Immature natural killer cell (primary cell): ENCODE results near the gene ACADSB. TPM values are rescaled to one million over a fixed set of nuclear protein-coding genes. Genes with fewer than 3 reads are reported as not detected.
A peak's percentile ranks its signal among the peaks of the same experiment; 100 is the strongest.

Experiments
- DNase-seq, 3 donors: peaks; one replicate each; pipeline ENCODE4 v3.0.0; 2022; ENCODE audit warnings: mixed read lengths in 1 of 3
- H3K27ac Mint-ChIP-seq, 6 donors: one replicate each; pipeline ENCODE4 v1.8.0; 2020; ENCODE audit warnings: mixed read lengths in 6 of 6, mild to moderate bottlenecking in 5 of 6, inconsistent platforms in 4 of 6, moderate library complexity in 3 of 6
- H3K27me3 Mint-ChIP-seq, 3 donors: one replicate each; pipeline ENCODE4 v1.8.0; 2020 to 2021; ENCODE audit warnings: low read depth in 3 of 3, mild to moderate bottlenecking in 3 of 3, mixed read lengths in 3 of 3, moderate library complexity in 3 of 3, inconsistent platforms in 1 of 3
- H3K36me3 Mint-ChIP-seq, 3 donors: one replicate each; pipeline ENCODE4 v1.8.0; 2020; ENCODE audit warnings: mixed read lengths in 3 of 3, inconsistent platforms in 2 of 3, mild to moderate bottlenecking in 2 of 3
- H3K4me1 Mint-ChIP-seq, 2 donors: one replicate each; pipeline ENCODE4 v1.8.0; 2020; ENCODE audit warnings: inconsistent platforms in 2 of 2, mild to moderate bottlenecking in 2 of 2, mixed read lengths in 2 of 2, moderate library complexity in 1 of 2
- H3K4me3 Mint-ChIP-seq, 5 donors: one replicate each; pipeline ENCODE4 v1.8.0; 2020; ENCODE audit warnings: mild to moderate bottlenecking in 5 of 5, mixed read lengths in 5 of 5, inconsistent platforms in 3 of 5, moderate library complexity in 3 of 5
- H3K9me3 Mint-ChIP-seq, 6 donors: one replicate each; pipeline ENCODE4 v1.8.0; 2020; ENCODE audit warnings: mild to moderate bottlenecking in 6 of 6, mixed read lengths in 6 of 6, inconsistent platforms in 4 of 6, moderate library complexity in 3 of 6
- polyA plus RNA-seq, 3 donors: library from polyadenylated mRNA; unstranded; fragments of 300-500 nt; fragmentation: Illumina TruSeq; gene quantifications; one replicate each; pipeline ENCODE4 v1.2.3, GENCODE V29; 2021

Gene ACADSB
- polyA plus RNA-seq, 3 donors from 2014 or later, result 22.7 to 41.7 (median 30.1) TPM

DNA sequence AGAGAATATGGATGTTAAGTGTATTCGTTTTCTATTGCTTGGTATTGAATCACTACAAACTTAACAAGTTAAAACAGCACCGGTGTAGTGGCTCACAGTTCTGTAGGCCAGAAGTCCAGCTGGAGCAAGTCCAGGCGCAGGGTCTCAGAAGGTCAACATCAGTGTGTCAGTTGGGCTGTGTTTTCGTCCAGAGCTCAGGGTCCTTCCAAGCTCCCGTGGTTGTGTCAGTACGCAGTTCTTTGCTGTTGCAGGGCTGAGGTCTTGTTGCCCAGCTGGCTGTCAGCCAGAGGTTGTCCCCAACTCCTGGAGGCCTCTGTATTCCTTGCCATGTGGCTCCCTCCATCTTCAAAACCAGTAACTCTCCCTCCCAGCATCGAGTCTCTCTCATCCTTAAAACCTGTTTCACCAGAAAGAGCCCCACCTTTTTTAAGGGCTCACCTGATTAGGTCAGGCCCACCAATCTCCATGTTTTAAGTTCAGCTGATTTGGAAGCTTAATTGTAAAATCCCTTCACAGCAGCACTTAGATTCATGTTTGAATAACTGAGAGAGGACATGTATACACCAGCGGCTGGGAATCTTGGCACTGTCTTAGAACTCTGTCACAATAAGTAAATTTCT lies 26.8 kb downstream of the ACADSB start:
- peaks cover 8 to 33% (median 15%) of the 10 kb centered on the region in 3 donors for H3K36me3 Mint-ChIP-seq
- no peak overlapping the region for H3K4me3 Mint-ChIP-seq

GRCh38 chr10:123038782-123039631 lies 30.2 kb downstream of the ACADSB start:
- Mint-ChIP-seq H3K36me3 (peaks cover 4 to 44% (median 11%) of the 10 kb centered on the region in 3 donors), H3K27ac (peak overlapping the region; percentile 3 to 90 (median 79)), H3K4me3 (peak overlapping the region; percentile 63 to 75 (median 68)), H3K27me3 (no peaks in the 10 kb centered on the region), H3K4me1 (peaks cover 20 to 27% of the 10 kb centered on the region in 2 donors), H3K9me3 (no peaks in the 10 kb centered on the region)
- peak; percentile 4 to 15 (median 5) for DNase-seq

More for the DNA sequence above, 26.8 kb downstream of the ACADSB start:
- Mint-ChIP-seq H3K4me1 (peaks cover 18 to 21% of the 10 kb centered on the region in 2 donors), H3K9me3 (no peaks in the 10 kb centered on the region), H3K27ac (no peak overlapping the region), H3K27me3 (no peaks in the 10 kb centered on the region)
- no peak for DNase-seq

- Mint-ChIP-seq H3K36me3 (peaks cover under 1 to 44% (median 11%) of the 10 kb centered on the region in 3 donors), H3K4me1 (peaks cover 20 to 27% of the 10 kb centered on the region in 2 donors), H3K4me3 (peak overlapping the region; percentile 63 to 75 (median 68)), H3K9me3 (no peaks in the 10 kb centered on the region), H3K27me3 (no peaks in the 10 kb centered on the region), H3K27ac (peak overlapping the region in 5 of 6 donors; percentile 3 to 90 (median 82))
- no peak for DNase-seq
These were observed 30.8 kb downstream of the ACADSB start for GRCh38 chr10:123039632-123039930.

DNA sequence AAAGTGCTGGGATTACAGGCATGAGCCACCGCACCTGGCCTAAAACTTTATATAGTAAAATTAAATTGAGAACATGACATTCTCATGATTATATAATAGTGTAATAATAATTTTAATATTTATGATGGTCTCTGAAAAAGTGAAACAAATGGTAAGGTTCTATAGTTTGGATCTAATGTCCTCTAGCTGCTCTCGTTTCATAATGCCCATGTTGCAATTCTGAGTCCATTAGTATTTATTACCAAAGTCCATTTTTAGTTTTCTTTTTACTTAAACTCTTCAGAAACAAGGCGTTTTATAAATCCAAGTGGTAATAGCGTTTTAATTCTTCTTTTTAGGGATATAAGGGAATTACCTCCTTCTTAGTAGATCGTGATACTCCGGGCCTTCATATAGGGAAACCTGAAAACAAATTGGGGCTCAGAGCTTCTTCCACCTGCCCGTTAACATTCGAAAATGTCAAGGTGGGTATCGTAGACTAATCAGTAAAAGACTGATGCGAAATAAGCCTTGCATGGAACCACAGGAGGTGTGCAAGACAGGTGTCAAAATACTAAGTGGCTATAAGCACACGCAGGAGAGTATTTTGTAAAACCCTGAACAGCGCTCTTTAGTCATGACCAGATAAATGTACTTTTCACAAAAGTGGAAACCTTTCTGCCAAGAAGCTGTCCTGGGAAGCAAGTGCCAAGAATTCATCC lies 34.1 kb downstream of the ACADSB start:
- Mint-ChIP-seq H3K4me1 (peaks cover 20 to 27% of the 10 kb centered on the region in 2 donors), H3K36me3 (peaks cover 4 to 41% (median 6%) of the 10 kb centered on the region in 3 donors), H3K27ac (no peak overlapping the region), H3K4me3 (no peak overlapping the region), H3K27me3 (no peaks in the 10 kb centered on the region), H3K9me3 (no peaks in the 10 kb centered on the region)
- DNase-seq, result no peak

DNA sequence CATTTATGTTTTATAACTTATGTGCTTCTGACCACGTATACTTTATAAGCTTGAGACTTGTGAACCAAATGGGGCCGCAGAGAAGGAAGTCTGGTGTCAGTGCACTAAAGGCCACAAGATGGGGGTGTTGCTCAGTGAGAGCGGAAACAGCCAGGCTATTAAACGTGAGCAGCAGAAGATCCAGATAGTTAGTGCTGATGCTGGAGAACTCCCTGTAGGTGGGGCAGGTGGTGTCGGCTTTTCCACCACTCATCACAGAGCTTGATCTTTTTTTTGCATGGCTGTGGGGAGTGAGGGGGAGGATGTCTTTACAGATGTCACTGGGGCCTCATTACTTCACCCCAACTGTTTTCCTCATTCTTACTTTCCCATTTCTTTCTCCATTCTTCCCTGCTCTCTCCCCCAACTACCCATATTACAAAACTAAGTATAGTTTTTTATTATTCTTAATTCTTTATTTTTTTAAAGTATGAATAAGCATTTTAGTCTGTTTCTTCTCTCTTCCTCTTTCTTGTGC lies 34.7 kb downstream of the ACADSB start:
- H3K36me3 Mint-ChIP-seq, result peaks cover 9 to 42% (median 11%) of the 10 kb centered on the region in 3 donors
- H3K27ac Mint-ChIP-seq, result no peak overlapping the region
- no peaks in the 10 kb centered on the region for H3K9me3 Mint-ChIP-seq
- peaks cover 16 to 22% of the 10 kb centered on the region in 2 donors for H3K4me1 Mint-ChIP-seq
- H3K27me3 Mint-ChIP-seq, result peaks cover 0 to 2% (median 0%) of the 10 kb centered on the region in 3 donors
- peak; percentile 17 to 30 (median 18) for DNase-seq
- H3K4me3 Mint-ChIP-seq, result no peak overlapping the region

GRCh38 chr10:123044391-123044790 lies 35.6 kb downstream of the ACADSB start:
- no peaks in the 10 kb centered on the region for H3K9me3 Mint-ChIP-seq
- no peak for DNase-seq
- no peak overlapping the region for H3K4me3 Mint-ChIP-seq
- peaks cover 11 to 40% (median 13%) of the 10 kb centered on the region in 3 donors for H3K36me3 Mint-ChIP-seq
- peaks cover 7 to 13% of the 10 kb centered on the region in 2 donors for H3K4me1 Mint-ChIP-seq
- H3K27me3 Mint-ChIP-seq, result peaks cover 0 to 2% (median 0%) of the 10 kb centered on the region in 3 donors
- no peak overlapping the region for H3K27ac Mint-ChIP-seq

- DNase-seq, result no peak
- Mint-ChIP-seq H3K27ac (no peak overlapping the region), H3K27me3 (peaks cover 0 to 2% (median 0%) of the 10 kb centered on the region in 3 donors), H3K9me3 (no peaks in the 10 kb centered on the region), H3K36me3 (peaks cover 18 to 49% (median 23%) of the 10 kb centered on the region in 3 donors), H3K4me1 (peaks cover 0 to 2% of the 10 kb centered on the region in 2 donors), H3K4me3 (no peak overlapping the region)
These were observed 37.3 kb downstream of the ACADSB start for GRCh38 chr10:123045961-123046731.

DNA sequence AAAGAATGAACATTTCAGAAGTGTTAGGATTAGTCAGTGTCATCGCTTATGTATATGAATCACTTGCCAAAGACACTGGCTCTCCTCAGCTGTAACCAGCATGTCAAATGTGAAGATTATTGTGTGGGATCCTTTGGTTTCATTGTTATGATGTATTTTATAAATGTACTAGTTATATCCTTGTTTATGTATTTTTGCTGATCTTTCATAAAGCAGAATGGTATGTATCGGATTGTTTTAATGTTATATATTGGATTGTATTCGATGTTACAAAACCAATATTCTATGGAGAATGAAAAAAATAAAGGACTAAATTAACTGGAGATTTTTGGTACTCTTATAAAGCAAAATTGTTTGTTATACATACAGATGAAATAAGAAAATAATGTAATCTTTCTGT lies 49.2 kb downstream of the ACADSB start:
- H3K9me3 Mint-ChIP-seq, result no peaks in the 10 kb centered on the region

GRCh38 chr10:123061865-123062264 lies 53.1 kb downstream of the ACADSB start:
- no peaks in the 10 kb centered on the region for H3K9me3 Mint-ChIP-seq
- no peak overlapping the region for H3K4me3 Mint-ChIP-seq
- H3K27me3 Mint-ChIP-seq, result peaks cover 2 to 11% (median 8%) of the 10 kb centered on the region in 3 donors
- H3K27ac Mint-ChIP-seq, result no peak overlapping the region
- H3K4me1 Mint-ChIP-seq, result no peaks in the 10 kb centered on the region
- DNase-seq, result no peak
- H3K36me3 Mint-ChIP-seq, result peaks cover 0 to 3% (median 0%) of the 10 kb centered on the region in 3 donors

More for the DNA sequence above, 49.2 kb downstream of the ACADSB start:
- no peak for DNase-seq
- H3K4me1 Mint-ChIP-seq, result no peaks in the 10 kb centered on the region
- no peak overlapping the region for H3K4me3 Mint-ChIP-seq
- H3K36me3 Mint-ChIP-seq, result peaks cover 14 to 22% (median 21%) of the 10 kb centered on the region in 3 donors
- H3K27me3 Mint-ChIP-seq, result peaks cover 0 to 6% (median 2%) of the 10 kb centered on the region in 3 donors
- no peak overlapping the region for H3K27ac Mint-ChIP-seq

- Mint-ChIP-seq H3K9me3 (no peaks in the 10 kb centered on the region), H3K4me1 (no peaks in the 10 kb centered on the region)
These were observed 53.9 kb downstream of the ACADSB start for GRCh38 chr10:123062726-123063125.

GRCh38 chr10:123068087-123068853 lies 59.5 kb downstream of the ACADSB start:
- H3K4me3 Mint-ChIP-seq, result no peak overlapping the region
- no peaks in the 10 kb centered on the region for H3K4me1 Mint-ChIP-seq
- H3K9me3 Mint-ChIP-seq, result no peaks in the 10 kb centered on the region
- H3K27ac Mint-ChIP-seq, result no peak overlapping the region
- no peak for DNase-seq
- H3K36me3 Mint-ChIP-seq, result no peaks in the 10 kb centered on the region
- H3K27me3 Mint-ChIP-seq, result peaks cover 4 to 11% (median 6%) of the 10 kb centered on the region in 3 donors

More at GRCh38 chr10:123062726-123063125, 53.9 kb downstream of the ACADSB start:
- no peak overlapping the region for H3K27ac Mint-ChIP-seq
- peaks cover 4 to 11% (median 8%) of the 10 kb centered on the region in 3 donors for H3K27me3 Mint-ChIP-seq
- peaks cover 0 to 3% (median 0%) of the 10 kb centered on the region in 3 donors for H3K36me3 Mint-ChIP-seq
- H3K4me3 Mint-ChIP-seq, result no peak overlapping the region
- no peak for DNase-seq

GRCh38 chr10:123069246-123069986 lies 60.6 kb downstream of the ACADSB start:
- Mint-ChIP-seq H3K27ac (no peak overlapping the region), H3K4me1 (no peaks in the 10 kb centered on the region), H3K36me3 (no peaks in the 10 kb centered on the region), H3K27me3 (peaks cover 4 to 11% (median 6%) of the 10 kb centered on the region in 3 donors), H3K4me3 (no peak overlapping the region), H3K9me3 (no peaks in the 10 kb centered on the region)
- no peak for DNase-seq
